Renal pelvis (tissue), 4 donors: ENCODE results near the gene TGM3. TPM values are rescaled to one million over a fixed set of nuclear protein-coding genes. Genes with fewer than 3 reads are reported as not detected.

Experiments
- DNase-seq: peaks from one replicate; pipeline ENCODE4 v3.0.0-alpha.2; 2013
- polyA plus RNA-seq, 3 donors: library from polyadenylated mRNA; unstranded; fragments of 120-200 nt; gene quantifications; one replicate each; pipeline ENCODE4 v1.2.1, GENCODE V29; 2013; ENCODE audit not compliant: insufficient read length in 3 of 3

TGM3 gene
- polyA plus RNA-seq, 3 donors: 0.57 to 1.1 (median 0.68) TPM

- no peak for DNase-seq
Measured at GRCh38 chr20:2305946-2306345, 10.1 kb downstream of the TGM3 start.

DNA sequence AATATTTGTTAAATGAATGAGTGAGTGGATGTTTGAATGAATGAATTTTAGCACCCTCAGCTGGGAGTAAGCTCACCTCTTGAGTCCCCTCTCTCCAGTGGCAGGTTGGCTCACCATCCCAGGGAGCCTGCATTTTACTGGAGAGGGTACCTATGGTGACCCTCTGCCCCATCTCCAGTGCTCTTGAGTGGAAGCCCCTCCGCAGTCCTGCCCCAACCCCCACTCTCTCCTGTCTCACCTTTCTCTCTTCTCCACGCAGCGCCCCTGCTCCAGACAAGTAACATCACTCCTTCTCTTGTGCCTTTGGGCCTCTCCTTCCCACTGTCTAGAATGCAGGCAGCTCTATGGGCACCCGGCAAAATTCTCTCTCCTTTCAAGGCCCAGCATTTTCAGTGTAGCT, 11.3 kb downstream of the TGM3 start:
- DNase-seq: no peak

GRCh38 chr20:2311329-2311728, 15.5 kb downstream of the TGM3 start:
- no peak for DNase-seq

GRCh38 chr20:2312876-2313275, 17.1 kb downstream of the TGM3 start:
- no peak for DNase-seq

DNA sequence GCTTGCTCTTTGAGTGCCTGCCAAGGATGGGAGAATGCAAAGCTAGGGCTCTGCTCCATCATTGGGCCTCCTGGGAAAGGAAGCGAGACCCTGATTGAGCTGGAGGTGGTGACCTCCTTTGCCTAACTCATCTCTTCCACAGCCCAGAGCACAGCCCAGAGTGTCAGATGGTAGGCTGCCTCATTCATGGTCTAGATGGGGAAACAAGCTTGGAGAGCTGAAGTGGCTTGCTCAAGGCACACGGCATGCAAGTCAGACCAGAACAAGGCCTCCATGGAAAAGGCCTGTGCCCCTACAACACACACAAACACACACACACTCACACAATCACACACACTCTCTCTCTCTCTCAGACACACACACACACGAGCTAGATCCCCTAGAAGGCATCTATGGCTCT, 17.5 kb downstream of the TGM3 start:
- DNase-seq: no peak

DNA sequence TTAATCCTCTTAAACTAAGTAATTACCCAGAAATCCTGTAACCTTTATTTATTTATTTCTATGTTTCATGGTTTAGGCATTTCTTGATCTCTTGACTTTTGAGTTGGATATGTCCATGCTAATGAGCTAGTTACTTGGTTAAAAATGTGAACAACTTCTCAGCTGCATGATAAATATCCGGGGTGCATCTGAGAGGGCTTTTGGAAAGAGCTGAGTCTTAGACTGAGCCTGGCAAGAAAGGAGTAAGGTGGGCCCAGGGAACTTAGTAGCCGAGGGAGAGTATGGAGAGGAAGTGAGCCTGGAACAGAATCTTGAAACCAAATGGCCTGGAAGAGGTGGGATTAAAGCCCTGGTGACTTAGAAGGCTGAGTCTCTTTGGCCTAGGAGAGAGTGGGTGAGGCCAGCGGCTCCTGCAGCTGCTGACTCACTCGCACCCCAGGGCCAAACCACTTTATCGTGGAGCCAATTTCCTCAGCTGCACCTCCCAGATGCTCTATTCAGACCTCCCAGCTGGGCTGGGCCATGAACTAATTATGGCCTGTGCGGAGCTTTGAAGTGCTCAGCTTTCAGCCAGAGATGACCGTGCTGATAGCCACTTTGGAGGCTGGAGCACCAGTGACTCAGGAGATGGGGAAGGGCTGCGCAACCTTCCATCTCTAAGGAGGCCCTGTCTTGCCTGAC, 19.1 kb downstream of the TGM3 start:
- no peak for DNase-seq

- no peak for DNase-seq
Measured at GRCh38 chr20:2315440-2315778, 19.6 kb downstream of the TGM3 start.

GRCh38 chr20:2316847-2317495, 21.2 kb downstream of the TGM3 start:
- no peak for DNase-seq

DNA sequence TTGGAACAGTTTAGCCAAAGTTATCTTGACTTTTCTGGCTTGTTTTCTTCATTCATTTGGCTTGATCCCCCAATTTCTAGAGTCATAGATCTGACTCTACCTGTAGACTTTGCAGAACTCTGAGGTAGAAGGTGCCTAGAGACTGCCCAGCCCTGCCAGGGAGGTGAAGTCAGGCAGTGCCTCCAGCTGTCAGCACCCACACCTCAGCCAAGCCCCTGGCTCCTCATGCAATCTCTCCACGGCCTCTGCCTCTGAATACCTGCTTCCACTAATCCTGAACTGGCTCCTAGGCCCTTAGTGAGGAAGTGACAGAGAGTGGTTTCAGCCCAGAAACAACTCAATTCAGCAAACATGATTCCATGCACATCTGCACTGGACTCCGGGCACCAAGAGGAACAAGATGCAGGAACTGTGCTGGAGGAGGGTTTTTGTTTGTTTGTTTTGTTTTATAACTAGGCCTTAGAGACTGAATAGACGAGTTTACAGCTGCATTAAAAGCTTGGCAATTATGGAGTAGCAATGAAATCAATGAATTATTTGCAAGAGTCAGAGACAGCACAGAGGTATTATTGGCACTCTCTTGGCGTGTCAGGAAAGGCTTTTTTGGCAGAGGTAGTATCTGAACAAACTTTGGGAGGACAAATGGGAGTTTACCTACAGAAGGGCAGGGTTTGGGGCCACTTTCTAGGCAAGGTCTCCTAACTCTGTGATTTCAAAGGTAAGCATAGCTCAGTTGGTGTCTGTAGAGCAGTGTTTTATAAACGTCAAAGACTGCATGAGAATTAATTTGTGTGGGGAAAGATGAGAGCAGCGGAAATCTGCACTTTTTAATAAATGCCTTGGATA, 25.2 kb downstream of the TGM3 start:
- DNase-seq: no peak

DNA sequence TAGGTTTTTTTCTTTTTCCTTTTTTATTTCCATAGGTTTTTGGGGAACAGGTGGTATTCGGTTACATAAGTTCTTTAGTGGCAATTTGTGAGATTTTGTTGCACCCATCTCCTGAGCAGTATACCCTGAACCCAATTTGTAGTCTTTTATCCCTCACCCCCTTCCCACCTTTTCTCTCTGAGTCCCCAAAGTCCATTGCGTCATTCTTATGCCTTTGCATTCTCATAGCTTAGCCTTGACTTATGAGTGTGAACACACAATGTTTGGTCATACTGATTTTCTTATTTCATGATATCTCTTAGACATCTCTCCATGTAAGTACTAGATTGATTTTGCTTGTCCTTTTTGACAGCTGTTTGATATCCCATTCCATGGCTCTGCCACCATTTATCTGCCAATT, 27.2 kb downstream of the TGM3 start:
- DNase-seq: no peak

GRCh38 chr20:2326046-2326445, 30.2 kb downstream of the TGM3 start:
- no peak for DNase-seq

DNA sequence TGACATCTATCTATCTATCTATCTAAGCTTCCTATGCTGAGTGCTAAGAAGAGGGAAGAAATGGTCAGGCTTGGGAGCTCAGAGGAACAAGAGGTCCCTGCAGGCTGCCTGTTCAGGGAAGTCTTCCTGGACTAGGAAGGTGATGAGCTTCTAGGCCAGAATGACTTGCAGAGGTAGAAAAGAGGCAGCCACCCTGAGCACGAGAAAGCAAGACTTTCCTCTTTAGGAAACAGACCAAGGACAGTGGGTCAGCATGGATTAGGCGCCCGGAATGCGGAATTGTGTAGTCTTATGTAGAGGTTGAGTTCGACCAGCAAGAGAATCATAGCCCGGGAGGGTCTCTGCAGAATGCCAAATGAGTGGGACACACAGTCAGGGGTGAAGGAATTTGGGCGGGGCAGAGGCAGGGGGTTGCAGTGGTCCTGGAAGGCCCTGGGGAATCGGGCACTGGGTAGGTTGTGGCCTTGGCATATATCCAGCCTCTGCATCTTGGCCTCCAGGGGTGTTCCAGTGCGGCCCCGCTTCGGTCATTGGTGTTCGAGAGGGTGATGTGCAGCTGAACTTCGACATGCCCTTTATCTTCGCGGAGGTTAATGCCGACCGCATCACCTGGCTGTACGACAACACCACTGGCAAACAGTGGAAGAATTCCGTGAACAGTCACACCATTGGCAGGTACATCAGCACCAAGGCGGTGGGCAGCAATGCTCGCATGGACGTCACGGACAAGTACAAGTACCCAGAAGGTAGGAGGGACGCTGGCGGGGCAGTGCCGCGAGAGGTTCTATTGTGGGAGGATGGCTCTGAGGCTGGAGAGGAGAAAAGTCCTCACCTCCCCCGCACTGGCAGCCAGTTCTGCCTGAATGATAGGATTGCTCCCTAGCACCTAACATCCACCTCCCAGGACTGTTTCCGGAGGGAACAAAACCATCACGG, 32.1 kb downstream of the TGM3 start:
- DNase-seq: no peak

DNA sequence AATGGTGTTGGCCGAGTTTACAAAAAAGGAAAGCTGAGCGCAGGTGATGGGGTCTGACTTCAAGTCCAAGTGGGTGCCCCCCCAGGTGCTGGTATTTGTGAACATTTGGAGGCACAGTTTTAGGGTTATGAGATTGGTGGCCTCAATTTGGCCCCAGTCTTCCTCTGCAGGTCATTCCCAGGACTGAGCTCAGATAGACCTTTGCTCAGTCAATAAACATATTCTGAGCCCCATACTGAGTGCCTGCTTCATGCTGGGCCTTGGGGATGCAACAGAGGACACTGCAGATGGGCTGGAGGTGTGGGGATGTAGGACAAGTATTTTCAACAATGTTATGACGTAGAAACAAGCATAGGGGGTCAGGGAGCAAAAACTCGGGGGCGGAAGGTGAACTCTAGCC, 33.5 kb downstream of the TGM3 start:
- no peak for DNase-seq

DNA sequence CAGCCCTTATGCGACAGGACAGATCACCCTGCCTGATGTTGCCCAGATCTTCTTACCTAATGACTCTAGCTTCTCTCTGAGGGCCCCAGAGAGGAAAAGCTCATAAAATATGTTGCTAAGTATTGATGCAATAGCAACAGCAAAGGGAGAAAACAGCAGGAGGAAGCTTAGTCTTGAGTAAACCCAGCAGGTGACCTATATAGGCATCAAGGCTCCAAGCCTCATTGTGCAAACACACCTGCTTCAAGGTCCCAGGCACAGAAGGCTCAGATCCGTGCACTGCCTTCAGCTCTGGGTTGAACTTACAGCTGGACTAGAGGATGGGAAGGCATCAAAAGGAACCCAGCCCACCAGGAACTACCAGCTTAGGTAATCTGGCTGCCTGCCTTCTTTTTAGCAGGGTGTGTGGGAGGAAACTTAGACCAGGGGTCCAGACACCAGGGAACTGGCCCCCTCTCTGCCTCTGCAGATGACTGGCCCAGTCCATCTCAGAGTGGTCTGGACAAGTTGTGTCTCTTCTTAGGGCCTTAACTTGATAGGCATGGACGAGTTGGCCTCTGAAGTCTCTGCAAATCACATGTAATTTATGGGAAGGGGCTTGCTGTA, 34.4 kb downstream of the TGM3 start:
- DNase-seq: no peak

DNA sequence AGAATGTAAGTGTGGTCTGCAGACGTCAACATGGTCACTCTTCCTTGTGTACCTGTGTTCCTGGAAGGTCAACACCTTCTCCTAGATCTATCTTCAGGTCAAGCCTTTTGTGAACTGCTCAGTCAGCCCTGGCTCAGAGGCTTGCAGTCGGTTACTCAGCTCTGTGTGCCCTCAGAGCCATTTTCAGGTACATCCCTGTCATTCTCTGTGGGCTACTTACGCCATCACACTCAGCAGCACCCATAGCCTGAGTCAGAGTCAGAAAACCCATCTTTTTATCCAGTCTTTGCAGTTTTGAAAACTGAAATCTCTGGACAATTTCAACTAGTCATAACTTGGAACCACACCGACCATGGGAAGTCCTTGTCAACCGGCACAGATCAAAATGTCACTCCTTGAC, 35.3 kb downstream of the TGM3 start:
- DNase-seq: no peak

GRCh38 chr20:2331901-2332565, 36.2 kb downstream of the TGM3 start:
- DNase-seq: no peak

- DNase-seq: no peak
Measured at GRCh38 chr20:2332711-2333110, 36.9 kb downstream of the TGM3 start.

GRCh38 chr20:2333821-2334220, 38.0 kb downstream of the TGM3 start:
- no peak for DNase-seq

DNA sequence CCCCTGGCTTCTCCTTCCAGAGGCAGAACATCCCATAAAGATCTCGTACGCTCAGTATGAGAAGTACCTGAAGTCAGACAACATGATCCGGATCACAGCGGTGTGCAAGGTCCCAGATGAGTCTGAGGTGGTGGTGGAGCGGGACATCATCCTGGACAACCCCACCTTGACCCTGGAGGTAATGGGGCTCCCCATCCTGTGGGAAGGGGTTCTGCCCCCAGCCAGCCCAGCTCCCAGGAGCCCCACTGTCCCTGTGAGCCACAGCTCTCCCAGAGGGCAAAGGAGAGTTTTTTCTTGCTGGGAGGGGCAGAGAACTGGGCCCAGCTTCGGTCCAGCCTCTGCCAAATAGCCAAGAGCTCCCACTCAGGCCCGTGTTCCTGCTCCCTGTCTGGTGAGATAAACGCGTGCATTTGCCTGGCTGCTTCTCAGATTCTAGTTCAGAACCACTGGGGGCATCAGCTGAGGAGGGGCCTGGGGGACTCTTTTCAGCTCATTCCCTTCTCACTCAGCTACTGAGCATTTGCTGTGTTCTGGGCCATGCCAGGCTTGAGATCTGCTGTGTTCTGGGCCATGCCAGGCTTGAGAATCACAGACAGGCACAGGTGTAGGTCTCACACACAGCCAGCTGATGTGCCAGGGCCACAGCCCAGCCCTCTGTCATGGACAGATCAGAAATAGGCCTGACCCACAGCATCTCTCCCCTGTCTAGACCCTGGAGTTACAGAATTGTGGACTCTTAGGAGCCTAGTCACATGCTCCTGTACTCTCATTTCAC, 39.5 kb downstream of the TGM3 start:
- DNase-seq: no peak

- no peak for DNase-seq
Measured at GRCh38 chr20:2336471-2336870, 40.7 kb downstream of the TGM3 start.
